Islet precursor cell (in vitro differentiated cells): Measurements from ENCODE around the gene PSORS1C1.
A peak's percentile ranks its signal among the peaks of the same experiment; 100 is the strongest.
"Not testable (repeated sequence)": the region's sequence is repeated elsewhere in the genome, so short reads cannot be mapped to it uniquely, and the experiment has no call there.

ENCODE experiments used
- DNase-seq: peaks from one replicate; pipeline ENCODE4 v3.0.0-alpha.2; 2018

Gene PSORS1C1

DNA sequence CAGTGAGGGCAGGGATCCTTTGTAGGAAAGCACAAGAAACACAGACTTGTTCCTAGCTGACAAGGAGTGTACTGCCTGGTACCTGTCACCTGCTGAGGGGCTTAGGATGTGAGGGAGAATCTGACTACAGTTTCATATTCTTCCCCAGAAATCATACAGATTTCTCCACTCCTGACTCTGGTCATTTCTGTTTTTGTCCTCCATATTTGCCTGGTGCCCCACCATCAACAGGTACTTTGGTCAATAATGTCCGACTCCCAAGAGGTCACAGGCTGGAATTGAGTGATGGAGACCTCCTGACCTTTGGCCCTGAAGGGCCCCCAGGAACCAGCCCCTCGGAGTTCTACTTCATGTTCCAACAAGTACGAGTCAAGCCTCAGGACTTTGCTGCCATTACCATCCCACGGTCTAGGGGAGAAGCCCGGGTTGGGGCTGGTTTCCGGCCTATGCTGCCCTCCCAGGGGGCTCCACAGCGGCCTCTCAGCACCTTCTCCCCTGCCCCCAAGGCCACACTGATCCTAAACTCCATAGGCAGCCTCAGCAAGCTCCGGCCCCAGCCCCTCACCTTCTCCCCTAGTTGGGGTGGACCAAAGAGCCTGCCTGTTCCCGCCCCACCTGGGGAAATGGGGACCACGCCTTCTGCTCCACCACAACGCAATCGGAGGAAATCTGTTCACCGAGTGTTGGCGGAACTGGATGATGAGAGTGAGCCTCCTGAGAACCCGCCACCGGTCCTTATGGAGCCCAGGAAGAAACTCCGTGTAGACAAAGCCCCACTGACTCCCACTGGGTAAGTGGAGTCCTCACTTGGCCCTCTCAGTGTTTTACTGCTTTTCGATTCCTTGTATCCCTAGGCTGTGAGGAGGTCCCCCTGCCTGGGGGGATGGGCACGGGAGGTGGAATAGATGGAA, 46.9 kb downstream of the PSORS1C1 start:
- no peak for DNase-seq

DNA sequence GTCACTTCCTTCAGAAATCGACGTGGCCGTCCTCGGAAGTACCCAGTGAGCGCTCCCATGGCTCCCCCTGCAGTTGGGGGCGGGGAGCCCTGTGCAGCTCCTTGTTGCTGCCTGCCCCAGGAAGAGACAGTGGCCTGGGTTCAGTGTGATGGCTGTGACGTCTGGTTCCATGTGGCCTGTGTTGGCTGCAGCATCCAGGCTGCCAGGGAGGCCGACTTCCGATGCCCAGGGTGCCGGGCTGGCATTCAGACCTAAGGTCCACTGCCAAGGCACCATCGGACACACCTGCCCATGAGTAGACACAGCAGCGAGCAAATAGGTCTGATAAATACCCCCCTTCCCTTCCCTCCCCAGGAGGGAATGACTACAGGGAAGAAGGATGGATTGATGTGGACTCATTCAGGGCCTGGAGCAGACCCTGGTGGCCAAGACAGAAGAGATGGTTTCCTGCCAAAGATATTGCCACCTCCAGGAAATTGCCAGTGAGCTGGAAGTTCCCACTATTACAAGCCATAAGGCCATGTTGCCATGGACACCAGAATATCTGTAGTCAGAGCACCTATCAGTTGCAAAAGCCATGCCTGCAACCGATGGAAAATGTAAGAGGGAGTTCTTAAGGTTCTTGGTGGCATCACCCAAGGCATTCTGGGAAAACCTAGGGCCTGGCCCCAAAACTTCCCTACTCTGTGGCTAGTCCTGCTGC, 48.0 kb downstream of the PSORS1C1 start:
- no peak for DNase-seq

DNA sequence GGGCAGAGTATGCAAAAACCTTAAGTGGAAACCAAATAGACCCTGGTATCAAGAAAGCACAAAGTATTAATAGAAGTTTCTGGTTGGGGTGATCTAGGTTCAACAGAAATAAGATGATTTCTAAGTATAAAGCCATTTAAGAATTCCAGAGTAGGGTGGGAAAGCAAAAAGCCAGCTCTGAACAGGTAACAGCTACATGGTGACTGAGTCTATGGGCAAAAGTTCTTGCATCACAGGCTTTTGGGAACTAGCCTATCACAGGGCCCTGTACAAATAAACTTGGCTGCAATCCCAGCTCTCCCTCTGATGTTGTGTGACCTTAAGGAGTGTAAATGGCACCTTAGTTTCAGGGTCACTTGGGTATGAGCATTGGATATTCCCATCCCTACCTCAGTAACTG, 49.3 kb downstream of the PSORS1C1 start:
- no peak for DNase-seq

DNA sequence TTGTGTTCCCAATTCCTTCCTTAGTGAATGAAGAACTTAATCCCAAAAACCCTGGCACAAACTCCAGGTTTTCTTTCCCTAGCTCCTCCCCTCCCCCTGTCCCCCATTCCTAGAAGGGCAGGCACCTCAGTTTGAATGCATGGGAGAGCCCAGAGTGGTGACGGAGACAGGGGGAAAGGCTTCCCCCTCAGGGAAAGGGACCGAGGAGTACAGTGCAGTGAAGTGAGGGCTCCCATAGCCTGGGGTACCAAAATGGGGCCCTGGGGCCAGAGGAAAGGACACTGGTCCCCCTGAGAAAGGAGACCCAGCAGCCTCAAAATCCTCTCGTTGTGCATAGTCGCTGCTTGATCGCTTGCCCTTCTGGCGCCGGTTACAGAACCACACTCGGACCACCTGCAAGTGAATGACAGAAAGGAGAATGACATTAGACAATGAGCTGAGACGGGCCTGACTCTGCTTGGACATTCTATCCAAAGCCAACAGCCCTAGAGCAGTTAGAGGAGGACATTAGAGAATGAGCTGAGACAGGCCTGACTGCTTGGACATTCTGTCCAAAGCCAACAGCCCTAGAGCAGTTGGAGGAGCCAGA, 50.0 kb downstream of the PSORS1C1 start:
- DNase-seq = not testable (repeated sequence)

DNA sequence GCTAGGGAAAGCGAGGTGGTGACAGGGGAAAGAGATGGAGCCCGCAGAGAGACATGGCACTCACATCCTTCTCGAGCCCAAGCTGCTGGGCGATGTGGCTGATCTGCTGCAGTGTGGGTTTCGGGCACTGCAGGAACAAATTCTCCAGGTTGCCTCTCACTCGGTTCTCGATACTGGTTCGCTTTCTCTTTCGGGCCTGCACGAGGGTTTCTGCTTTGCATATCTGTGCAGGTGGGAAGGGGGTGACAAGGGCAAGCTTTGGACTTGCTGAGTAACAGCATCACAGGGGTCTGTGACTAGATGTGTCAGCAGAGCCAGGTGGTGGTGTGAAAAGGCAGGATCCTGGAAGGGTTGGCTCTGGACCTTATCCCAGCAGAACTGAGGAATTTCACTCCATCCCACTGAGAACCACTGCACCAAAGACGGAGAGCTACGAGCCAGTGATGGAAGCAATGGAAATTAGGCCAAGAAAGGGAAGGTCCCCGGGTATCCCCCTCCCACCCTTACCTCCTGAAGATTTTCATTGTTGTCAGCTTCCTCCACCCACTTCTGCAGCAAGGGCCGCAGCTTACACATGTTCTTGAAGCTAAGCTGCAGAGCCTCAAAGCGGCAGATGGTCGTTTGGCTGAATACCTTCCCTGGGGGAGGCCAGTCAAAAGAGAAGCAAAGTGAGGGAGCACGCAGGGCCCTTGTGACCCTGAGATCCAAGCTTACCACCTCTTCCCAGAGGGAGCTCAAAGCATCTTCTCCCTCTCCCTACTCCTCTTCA, 50.6 kb downstream of the PSORS1C1 start:
- DNase-seq = not testable (repeated sequence)

DNA sequence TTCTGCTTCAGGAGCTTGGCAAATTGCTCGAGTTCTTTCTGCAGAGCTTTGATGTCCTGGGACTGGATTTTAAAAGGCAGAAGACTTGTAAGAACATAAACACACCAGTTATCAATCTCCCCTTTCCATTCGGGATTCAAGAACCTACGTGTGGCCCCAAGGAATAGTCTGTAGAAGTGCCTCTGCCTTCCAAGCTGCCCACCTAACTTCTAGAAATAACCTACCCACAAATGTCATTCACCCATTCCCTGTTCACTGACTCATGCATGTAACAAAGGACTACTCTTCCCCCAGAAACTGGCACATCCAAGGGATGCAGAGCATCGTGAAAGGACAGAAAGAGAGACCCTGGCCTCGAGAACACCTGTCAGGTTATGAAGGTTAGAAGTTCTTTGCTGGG, 51.4 kb downstream of the PSORS1C1 start:
- DNase-seq = no peak

DNA sequence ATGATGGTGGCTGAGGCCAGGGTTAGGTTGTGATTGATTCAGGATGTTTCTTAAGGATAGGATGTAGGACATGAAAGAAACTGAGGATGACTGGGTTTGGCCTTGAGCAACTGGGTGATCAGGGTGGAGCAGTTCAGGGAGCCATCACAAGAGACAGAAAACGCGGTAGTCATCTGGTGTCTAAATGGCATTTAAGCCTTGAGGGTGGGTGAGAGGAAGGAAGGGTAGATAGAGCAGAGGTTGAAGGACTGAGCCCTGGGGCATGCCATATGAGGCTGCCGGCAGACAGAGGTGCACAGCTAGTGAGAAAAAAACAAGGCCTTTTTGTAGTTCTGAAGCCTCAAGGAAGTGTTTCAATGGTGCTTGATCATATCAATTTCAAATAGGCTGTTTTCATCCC, 54.0 kb downstream of the PSORS1C1 start:
- DNase-seq = no peak

DNA sequence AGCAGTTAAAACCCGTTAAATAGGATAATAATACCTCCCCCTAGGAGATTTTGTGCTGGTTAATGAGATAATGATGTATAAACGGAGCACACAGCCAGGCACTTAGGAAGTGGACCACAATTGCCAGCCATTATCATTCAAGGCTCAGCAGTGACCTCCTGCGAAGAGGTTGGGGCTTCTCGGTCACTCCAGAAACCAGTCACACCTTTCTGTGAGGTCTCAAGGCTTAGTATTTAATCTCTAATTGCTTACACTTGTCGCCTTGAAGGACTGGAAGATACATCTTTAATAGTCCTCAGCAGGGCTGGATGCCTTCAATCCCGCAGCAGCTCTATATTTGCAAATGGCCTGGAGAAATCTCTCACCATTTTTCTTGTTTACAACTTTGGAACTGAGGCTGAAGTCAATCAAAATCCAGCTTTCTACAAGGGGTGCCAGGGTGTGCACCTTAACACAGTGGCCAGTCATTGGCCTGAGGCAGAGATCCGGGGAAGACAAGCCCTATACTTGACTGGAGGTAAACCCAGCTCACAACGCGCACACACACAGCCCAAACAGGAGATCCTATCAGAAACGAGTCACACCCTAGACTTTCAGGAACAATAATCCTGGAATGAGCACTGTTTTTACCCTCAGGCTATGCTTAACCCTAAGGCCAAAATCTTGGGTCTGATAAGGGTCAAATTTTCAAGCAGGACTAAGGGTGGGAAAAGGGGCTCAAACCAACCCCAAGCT, 54.7 kb downstream of the PSORS1C1 start:
- no peak for DNase-seq

DNA sequence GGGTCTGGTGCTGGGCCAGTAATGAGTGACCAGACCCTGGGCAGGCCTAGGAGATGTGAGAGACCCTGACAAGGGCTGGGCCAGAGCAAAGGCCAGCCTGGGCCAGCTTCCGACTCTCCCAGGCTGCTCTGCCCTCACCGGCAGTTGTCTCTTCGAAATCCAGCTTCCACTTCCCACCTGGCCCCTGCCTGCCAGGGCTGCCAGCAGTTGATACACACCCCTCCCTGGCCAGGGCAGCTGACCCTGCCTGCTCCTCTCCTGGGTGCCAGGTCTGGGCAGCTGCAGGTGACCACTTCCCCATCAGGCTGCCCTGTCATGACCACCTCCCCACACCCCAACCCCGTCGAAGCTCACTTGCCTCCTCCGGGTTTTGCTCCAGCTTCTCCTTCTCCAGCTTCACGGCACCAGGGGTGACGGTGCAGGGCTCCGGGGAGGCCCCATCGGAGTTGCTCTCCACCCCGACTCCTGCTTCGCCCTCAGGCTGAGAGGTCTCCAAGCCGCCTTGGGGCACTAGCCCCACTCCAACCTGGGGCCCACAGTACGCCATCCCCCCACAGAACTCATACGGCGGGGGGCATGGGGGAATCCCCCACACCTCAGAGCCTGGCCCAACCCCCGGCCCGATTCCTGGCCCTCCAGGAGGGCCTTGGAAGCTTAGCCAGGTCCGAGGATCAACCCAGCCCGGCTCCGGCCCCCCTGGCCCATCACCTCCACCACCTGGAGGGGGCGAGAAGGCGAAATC, 55.4 kb downstream of the PSORS1C1 start:
- not testable (repeated sequence) for DNase-seq

DNA sequence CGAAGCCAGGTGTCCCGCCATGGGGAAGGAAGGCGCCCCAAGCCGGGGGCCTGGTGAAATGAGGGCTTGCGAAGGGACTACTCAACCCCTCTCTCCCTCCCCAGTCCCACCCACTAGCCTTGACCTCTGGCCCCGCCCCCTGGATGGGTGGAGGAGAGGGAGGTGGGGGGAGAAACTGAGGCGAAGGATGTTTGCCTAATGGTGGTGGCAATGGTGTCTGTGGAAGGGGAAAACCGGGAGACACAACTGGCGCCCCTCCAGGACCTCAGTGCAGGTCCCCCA, 55.9 kb downstream of the PSORS1C1 start, which contains the start of gene POU5F1:
Gene POU5F1 (minus strand): TSS at position 83 of the 282 bp plus-strand sequence. CDS start 62 bp downstream, at position 21.
- DNase-seq = no peak

DNA sequence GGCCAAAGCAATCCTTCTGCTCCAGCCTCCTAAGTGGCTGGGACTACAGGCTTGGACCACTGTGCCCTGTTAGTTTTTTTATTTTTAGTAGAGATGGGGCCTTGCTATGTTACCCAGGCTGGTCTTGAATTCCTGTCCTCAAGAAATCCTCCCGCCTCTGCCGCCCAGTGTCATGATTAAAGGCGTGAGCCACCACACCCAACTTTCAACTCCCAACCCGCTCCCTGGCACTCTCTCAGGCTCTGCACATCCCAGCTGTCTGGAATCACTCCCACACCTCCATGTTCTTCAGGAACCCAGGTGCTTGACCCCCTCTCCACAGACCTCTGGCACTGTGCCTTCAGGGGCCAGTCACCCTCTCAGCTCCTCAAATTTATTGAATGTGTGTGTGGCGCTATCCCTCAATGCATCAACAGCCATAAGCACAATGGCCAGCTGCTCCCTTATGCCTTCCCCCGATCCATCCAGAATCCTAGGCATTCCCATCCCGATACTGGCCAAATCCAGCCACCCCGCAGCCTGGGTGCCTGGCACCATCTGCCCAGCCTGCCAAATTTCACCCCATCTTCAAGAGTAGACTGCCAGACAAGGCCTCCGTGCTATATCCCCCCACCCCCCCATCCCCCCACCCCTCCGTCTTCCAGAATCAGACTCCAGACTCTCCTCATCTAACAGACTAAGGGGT, 56.5 kb downstream of the PSORS1C1 start:
- DNase-seq = no peak

DNA sequence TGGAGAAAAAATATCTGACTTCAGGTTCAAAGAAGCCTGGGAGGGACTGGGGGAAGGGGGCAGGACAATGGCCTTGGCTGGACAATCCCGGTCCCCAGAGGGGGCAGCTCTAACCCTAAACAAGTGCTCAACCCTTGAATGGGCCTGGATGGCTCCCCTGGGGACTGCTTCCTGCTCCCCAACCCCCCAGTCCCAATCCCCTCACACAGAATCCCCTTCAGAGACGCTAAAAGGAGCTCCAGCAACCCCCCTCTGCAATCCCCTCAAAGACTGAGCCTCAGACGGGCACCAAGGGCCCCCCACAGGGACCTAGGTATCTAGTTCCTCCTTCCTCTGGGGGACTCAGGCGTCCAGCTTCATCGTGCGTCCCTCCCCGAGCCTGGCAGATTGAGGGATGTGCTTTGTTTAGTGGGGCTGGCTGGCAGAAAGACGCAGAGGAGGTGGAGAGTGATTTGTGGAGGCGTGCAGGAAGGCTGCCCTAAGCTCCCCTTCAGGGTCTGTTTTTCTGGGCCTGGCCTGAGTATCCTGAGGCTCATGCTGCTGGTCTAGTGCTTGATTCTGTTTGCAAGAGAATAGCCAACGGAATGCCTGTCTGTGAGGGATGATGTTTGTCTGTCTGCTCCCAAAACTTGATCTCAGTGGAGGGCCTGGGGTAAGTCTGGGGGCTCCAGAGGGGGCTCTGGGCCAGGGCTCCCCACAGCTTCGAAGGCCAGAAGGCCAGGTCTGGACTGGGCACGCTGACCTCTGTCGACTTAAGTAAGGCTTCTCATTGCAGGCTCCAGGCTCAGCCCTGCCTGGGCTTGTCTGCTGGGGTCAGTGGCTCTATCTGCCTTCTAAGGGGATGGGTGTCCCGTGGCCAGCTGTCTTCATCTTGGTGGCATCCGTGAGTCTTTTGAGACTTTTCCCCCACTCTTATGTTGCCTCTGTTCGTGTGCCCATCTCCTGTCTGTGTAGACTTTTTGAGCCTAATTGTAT, 57.6 kb downstream of the PSORS1C1 start:
- DNase-seq = no peak

DNA sequence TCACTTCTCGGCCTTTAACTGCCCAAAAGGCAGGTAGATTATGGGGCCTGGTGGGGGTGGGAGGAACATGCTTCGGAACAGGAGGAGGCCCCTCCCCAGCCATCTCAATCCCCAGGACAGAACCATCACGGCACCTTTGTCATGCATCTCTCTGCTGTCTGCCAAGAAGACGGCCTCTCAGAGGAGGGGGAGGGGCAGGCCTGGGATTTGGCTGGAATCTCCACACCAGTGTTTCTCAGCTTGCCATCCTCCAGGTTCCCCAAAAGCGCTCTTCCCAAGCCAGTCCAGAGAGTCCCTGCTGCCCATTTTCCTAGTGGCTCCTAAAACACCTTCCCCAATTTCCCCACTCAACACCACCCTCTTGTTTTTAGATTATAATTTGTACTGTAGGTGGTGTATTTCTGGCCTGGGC, 58.4 kb downstream of the PSORS1C1 start:
- DNase-seq = peak; percentile 70

DNA sequence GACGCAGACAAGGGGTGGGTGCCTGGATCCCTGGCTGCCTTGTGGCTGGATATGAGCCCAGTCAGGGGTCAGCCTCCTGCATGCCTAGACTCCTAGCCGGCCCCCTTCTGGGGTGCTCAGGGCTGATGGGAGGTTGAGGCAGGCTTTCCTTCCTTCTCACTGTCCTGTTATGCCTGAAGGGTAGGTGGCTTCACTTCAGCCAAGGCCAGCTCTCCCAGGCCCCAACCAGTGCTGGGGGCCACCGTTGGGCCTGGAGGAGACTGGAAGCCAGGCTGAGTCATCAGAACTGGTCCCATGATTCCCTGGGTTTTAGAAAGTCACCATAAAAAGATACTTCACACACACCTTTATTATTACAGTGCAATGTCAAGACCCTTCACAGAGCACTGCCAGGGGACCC, 58.8 kb downstream of the PSORS1C1 start:
- DNase-seq = no peak

DNA sequence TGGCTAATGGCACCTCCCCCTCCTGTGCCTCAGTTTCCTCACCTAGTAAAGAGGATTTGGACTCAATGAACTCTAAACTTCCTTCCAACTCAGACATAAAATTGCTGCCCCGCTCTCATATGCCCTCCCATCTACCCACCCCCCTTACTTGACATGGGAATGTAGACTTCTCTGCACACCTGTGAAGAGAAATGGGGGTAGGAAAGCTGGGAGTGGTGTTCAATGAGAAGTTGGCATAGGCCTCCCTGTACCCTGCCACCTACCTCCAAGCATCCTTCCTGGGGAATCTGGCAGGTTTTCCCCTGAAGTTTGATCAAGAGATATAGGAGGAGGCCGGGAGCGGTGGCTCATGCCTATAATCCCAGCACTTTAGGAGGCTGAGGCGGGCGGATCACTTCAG, 59.8 kb downstream of the PSORS1C1 start:
- DNase-seq = no peak

DNA sequence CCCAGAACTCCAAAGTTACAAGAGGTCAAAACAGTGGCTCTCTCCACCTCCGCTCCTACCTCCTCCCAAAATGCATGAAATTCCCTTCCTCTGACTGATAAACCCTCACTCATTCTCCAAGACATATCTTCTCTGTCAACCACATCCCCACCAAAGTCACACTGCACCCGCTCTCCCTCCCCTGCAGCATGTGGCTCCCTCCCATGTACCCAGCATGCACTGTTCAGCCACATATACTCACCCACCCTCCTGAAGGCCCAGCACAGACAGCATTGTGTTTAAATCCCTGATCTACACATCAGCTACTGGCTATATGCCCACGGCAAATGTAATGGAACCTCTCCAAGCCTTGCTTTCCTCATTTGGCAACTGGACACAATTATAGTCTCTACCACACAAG, 61.4 kb downstream of the PSORS1C1 start:
- no peak for DNase-seq

DNA sequence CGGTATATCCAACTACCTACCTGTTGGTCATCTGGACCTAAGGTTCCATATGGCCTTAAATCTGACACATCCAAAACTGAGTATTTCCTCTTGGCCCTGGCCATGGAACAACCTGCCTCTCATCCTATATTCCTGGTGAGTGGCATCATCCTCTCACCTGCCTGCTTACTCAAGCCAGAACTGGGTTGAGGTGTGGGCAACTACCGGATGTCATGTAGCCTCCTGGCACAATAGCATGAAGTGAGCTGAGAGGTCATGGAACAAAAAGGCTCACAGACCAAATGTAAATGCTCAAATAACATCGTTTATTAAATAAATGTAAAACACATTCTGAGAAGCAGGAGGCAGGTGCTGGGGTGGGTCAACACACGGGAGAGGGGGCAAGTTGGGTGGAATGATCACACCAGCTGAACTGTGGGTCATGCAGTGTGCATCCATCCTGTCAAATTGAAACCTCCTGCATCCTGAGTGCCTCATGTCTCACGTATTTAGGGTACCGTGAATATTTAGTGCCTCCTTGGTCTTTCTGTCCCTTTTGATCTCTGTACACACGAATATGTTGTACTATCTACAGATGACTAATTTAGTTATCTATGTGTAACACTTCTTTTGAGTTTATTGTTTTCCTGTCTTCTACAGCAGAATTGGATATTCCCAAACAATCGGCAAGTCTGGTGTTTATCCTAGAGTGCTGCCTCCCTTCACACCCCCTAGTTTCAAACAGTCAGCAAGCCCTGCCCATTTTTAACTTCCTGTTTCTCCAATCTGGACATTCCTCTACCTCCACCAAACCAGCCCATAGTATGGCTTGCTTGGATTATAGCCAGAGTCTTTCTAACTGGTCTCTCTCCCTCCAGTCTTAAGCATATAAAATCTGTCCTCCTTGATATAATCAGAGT, 63.8 kb downstream of the PSORS1C1 start:
- no peak for DNase-seq

DNA sequence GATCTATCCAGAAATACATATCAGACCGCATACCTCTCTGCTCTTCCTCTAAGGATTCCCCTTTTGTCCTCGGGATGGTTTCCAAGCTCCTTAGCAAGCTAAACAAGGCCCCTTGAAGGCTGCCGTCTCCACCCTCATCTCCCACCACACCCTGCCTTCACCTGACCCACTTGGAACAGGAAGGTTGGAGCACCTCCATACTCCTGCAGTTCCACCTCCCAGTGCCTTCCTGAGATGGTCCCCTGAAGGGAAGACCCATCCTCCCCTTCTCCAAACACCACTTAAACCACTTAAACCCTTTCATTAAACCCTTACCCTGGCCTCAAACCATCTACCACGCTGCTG, 64.4 kb downstream of the PSORS1C1 start:
- DNase-seq = no peak

DNA sequence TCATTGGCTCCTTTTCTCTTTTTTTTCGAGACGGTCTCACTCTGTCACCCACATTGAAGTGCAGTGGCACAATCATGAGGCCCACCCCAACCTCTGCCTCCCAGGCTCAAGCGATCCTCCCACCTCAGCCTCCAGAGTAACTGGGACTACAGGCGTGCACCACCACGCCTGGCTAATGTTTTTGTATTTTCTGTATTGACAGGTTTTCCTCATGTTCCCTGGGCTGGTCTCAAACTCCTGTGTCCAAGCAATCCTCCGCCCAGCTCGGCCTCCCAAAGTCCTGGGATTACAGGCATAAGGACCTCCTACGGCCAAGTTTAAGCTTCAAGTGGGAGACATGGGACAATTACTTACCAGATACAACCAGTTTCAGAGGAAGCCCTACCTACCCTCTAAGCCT, 65.3 kb downstream of the PSORS1C1 start:
- no peak for DNase-seq
